Esophagus squamous epithelium (tissue), 4 donors: Measurements from ENCODE around the gene SNORC.

Experiments used
- POLR2A ChIP-seq, 4 donors: fragments of 450-650 bp; IDR thresholded peaks; one replicate each; pipeline ENCODE4 v1.6.1; 2017; ENCODE audit warnings: antibody characterized with exemption in 4 of 4, mild to moderate bottlenecking in 4 of 4, moderate library complexity in 3 of 4
- TF ChIP-seq, protein P1 (sequence below), 6 experiments: fragments of 450-650 bp in 4 of 6; fragments of 200-600 bp in 2 of 6; sonication (generic) in 2 of 6; IDR thresholded peaks; one replicate each; pipeline ENCODE4 v1.5.1; 2016 to 2019; ENCODE audit warnings: antibody characterized with exemption in 6 of 6, mild to moderate bottlenecking in 4 of 6, moderate library complexity in 4 of 6

DNA sequence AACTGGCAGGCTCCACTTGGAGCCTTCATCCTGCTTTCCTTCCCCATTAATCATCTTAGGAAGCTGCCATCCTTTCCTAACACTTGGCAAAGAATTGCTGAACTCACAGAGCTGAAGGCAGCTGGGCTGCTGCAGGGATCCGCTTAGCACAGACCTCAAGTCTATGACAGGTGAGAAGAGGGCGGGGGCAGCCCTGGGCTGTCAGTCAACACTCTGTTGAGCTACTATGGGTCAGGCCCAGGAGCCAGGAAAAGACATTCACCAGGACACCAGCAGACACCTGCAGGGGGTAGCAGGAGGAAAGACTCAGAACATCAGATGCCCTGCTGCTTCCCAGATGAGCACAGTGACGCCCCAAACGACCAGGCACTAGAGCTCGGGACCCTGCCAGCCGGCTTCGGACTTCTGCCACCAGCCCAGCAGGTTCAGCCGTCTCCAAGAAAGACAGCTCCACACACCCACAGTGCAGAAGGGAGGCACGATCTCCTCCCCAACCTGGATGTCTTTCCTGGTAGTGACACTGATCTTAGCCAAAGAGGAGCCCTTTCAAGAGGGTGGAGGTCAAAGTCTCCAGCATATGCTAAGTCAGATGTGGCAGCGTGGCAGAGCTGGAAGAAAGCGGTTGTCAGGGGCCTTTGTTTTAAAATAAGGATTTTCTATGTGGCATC is 55.2 kb downstream of the SNORC start:
- no peak for TF ChIP-seq POLR2A (IDR thresholded peaks at IDR 0.05)
- TF ChIP-seq, protein P1, sequence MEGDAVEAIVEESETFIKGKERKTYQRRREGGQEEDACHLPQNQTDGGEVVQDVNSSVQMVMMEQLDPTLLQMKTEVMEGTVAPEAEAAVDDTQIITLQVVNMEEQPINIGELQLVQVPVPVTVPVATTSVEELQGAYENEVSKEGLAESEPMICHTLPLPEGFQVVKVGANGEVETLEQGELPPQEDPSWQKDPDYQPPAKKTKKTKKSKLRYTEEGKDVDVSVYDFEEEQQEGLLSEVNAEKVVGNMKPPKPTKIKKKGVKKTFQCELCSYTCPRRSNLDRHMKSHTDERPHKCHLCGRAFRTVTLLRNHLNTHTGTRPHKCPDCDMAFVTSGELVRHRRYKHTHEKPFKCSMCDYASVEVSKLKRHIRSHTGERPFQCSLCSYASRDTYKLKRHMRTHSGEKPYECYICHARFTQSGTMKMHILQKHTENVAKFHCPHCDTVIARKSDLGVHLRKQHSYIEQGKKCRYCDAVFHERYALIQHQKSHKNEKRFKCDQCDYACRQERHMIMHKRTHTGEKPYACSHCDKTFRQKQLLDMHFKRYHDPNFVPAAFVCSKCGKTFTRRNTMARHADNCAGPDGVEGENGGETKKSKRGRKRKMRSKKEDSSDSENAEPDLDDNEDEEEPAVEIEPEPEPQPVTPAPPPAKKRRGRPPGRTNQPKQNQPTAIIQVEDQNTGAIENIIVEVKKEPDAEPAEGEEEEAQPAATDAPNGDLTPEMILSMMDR (IDR thresholded peaks at IDR 0.05), result no peak
